H9 (cell line): ENCODE results near the gene TCHH. TPM values are rescaled to one million over a fixed set of nuclear protein-coding genes. Genes with fewer than 3 reads are reported as not detected.

ENCODE experiments used
- DNase-seq: peaks from one replicate; pipeline ENCODE4 v3.0.0-alpha.2; 2017
- H2AFZ ChIP-seq: one replicate; pipeline ENCODE4 v1.6.1; 2013; ENCODE audit warnings: mild to moderate bottlenecking, low read length, control low read depth, moderate library complexity
- H2AK5ac ChIP-seq: 2 replicates; pipeline ENCODE4 v1.6.1; 2013; ENCODE audit warnings: low read length, control low read depth, mixed read lengths; ENCODE audit not compliant: insufficient read length
- H2BK120ac ChIP-seq: one replicate; pipeline ENCODE4 v1.6.1; 2013; ENCODE audit warnings: low read depth, mild to moderate bottlenecking, low read length, control low read depth, inconsistent platforms; ENCODE audit not compliant: poor library complexity, severe bottlenecking
- H2BK12ac ChIP-seq: 2 replicates; pipeline ENCODE4 v1.6.1; 2013; ENCODE audit warnings: low read length, control low read depth, mixed read lengths, low read depth; ENCODE audit not compliant: insufficient read length
- H2BK15ac ChIP-seq: 2 replicates; pipeline ENCODE4 v1.6.1; 2013; ENCODE audit warnings: low read depth, low read length, control low read depth
- H2BK20ac ChIP-seq: one replicate; pipeline ENCODE4 v1.6.1; 2013; ENCODE audit warnings: low read depth, mild to moderate bottlenecking, low read length, control low read depth, inconsistent platforms; ENCODE audit not compliant: poor library complexity, severe bottlenecking
- H2BK5ac ChIP-seq: 2 replicates; pipeline ENCODE4 v1.6.1; 2013; ENCODE audit warnings: low read length, control low read depth, mixed read lengths; ENCODE audit not compliant: insufficient read length
- H3K14ac ChIP-seq: 2 replicates; pipeline ENCODE4 v1.6.1; 2013; ENCODE audit warnings: low read length, control low read depth; ENCODE audit not compliant: insufficient read depth
- H3K18ac ChIP-seq: 2 replicates; pipeline ENCODE4 v1.6.1; 2013; ENCODE audit warnings: low read depth, mild to moderate bottlenecking, mixed read lengths, low read length, control low read depth; ENCODE audit not compliant: insufficient read length
- H3K23ac ChIP-seq: 2 replicates; pipeline ENCODE4 v1.6.1; 2013; ENCODE audit warnings: low read length, control low read depth, mixed read lengths, low read depth; ENCODE audit not compliant: insufficient read length
- H3K23me2 ChIP-seq: 2 replicates; pipeline ENCODE4 v1.6.1; 2013; ENCODE audit warnings: low read depth, mild to moderate bottlenecking, mixed read lengths, low read length, control low read depth; ENCODE audit not compliant: insufficient read length, poor library complexity, severe bottlenecking
- H3K27ac ChIP-seq: 2 replicates; pipeline ENCODE4 v1.5.1; 2013; ENCODE audit warnings: low read length, control low read depth, mixed read lengths, low read depth; ENCODE audit not compliant: insufficient read length
- H3K27me3 ChIP-seq: 2 replicates; pipeline ENCODE4 v1.6.1; 2013; ENCODE audit warnings: low read length, control low read depth, inconsistent platforms; ENCODE audit not compliant: insufficient read depth
- H3K4ac ChIP-seq: 2 replicates; pipeline ENCODE4 v1.6.1; 2013; ENCODE audit warnings: low read depth, mild to moderate bottlenecking, control low read depth, inconsistent platforms, low read length, moderate library complexity
- H3K4me1 ChIP-seq: 2 replicates; pipeline ENCODE4 v1.6.1; 2013; ENCODE audit warnings: low read length, control low read depth, inconsistent platforms; ENCODE audit not compliant: insufficient read depth
- H3K4me2 ChIP-seq: 2 replicates; pipeline ENCODE4 v1.6.1; 2013; ENCODE audit warnings: low read length, control low read depth, mixed read lengths; ENCODE audit not compliant: insufficient read length, insufficient read depth
- H3K56ac ChIP-seq: 2 replicates; pipeline ENCODE4 v1.6.1; 2013; ENCODE audit warnings: low read depth, mild to moderate bottlenecking, mixed read lengths, low read length, control low read depth; ENCODE audit not compliant: insufficient read length
- H3K79me1 ChIP-seq: 2 replicates; pipeline ENCODE4 v1.6.1; 2013; ENCODE audit warnings: low read depth, mild to moderate bottlenecking, moderate library complexity, low read length, control low read depth, inconsistent platforms; ENCODE audit not compliant: insufficient read depth, poor library complexity, severe bottlenecking
- H3K79me2 ChIP-seq: 2 replicates; pipeline ENCODE4 v1.6.1; 2013; ENCODE audit warnings: low read length, control low read depth, inconsistent platforms; ENCODE audit not compliant: insufficient read depth
- H3K9ac ChIP-seq: 2 replicates; pipeline ENCODE4 v1.6.1; 2013; ENCODE audit warnings: low read length, control low read depth, mixed read lengths; ENCODE audit not compliant: insufficient read length; ENCODE audit errors: extremely low read depth
- H3K9me3 ChIP-seq: one replicate; pipeline ENCODE4 v1.6.1; 2013; ENCODE audit warnings: low read depth, low read length, inconsistent platforms; ENCODE audit not compliant: control insufficient read depth
- H3T11ph ChIP-seq: one replicate; pipeline ENCODE4 v1.6.1; 2013; ENCODE audit warnings: mild to moderate bottlenecking, low read length, control low read depth, inconsistent platforms
- H4K20me1 ChIP-seq: one replicate; pipeline ENCODE4 v1.6.1; 2013; ENCODE audit not compliant: control insufficient read depth, insufficient read length, insufficient read depth
- H4K5ac ChIP-seq: 2 replicates; pipeline ENCODE4 v1.6.1; 2013; ENCODE audit warnings: low read depth, mild to moderate bottlenecking, mixed read lengths, low read length, control low read depth; ENCODE audit not compliant: insufficient read length
- H4K8ac ChIP-seq: replicated peaks from 2 replicates; pipeline ENCODE4 v1.6.1; 2013; ENCODE audit warnings: low read length, control low read depth, mixed read lengths, low read depth; ENCODE audit not compliant: insufficient read length
- H4K91ac ChIP-seq: 2 replicates; pipeline ENCODE4 v1.6.1; 2013; ENCODE audit warnings: low read depth, mild to moderate bottlenecking, moderate library complexity, mixed read lengths, low read length, control low read depth; ENCODE audit not compliant: insufficient read length
- H3K27ac Mint-ChIP-seq, 3 experiments: 2 replicates in 2 of 3; 3 replicates in 1 of 3; pipeline ENCODE4 v1.8.0; 2020 to 2021; ENCODE audit warnings: mixed read lengths in 3 of 3, mild to moderate bottlenecking in 1 of 3, moderate library complexity in 1 of 3
- H3K27me3 Mint-ChIP-seq: 2 replicates; pipeline ENCODE4 v1.8.0; 2021; ENCODE audit warnings: low read depth, mild to moderate bottlenecking, moderate library complexity, mixed read lengths
- H3K36me3 Mint-ChIP-seq, 3 experiments: 2 replicates in 2 of 3; 3 replicates in 1 of 3; pipeline ENCODE4 v1.8.0; 2020 to 2021; ENCODE audit warnings: low read depth in 3 of 3, mixed read lengths in 3 of 3; ENCODE audit not compliant: insufficient read depth in 1 of 3
- H3K4me1 Mint-ChIP-seq, 2 experiments: 2 replicates each; pipeline ENCODE4 v1.8.0; 2020; ENCODE audit warnings: mixed read lengths in 2 of 2
- H3K4me3 Mint-ChIP-seq, 2 experiments: 2 replicates in 1 of 2; 3 replicates in 1 of 2; pipeline ENCODE4 v1.8.0; 2020 to 2021; ENCODE audit warnings: mild to moderate bottlenecking in 2 of 2, mixed read lengths in 2 of 2, moderate library complexity in 1 of 2
- H3K9me3 Mint-ChIP-seq, 2 experiments: 2 replicates in 1 of 2; 3 replicates in 1 of 2; pipeline ENCODE4 v1.8.0; 2020; ENCODE audit warnings: mild to moderate bottlenecking in 2 of 2, mixed read lengths in 2 of 2, moderate library complexity in 1 of 2
- WGBS: extraction: QIAGEN DNeasy Blood & Tissue Kit; methylation state at CpG from one replicate; pipeline ENCODE4 v1.1.7; 2013; ENCODE audit warnings: missing lambda C conversion rate, low lambda C conversion rate, mixed read lengths; ENCODE audit not compliant: insufficient read length; ENCODE audit errors: extremely low coverage; 5-methylcytosine and 5-hydroxymethylcytosine counted together
- total RNA-seq: library from RNA; stranded (reverse); gene quantifications from 2 replicates; pipeline ENCODE4 v1.2.1, GENCODE V29; 2021
- TF ChIP-seq, protein P1 (sequence below): fragments of 200-600 bp; sonication (generic); conservative IDR thresholded peaks from 3 replicates; pipeline ENCODE4 v1.8.0; 2021; ENCODE audit warnings: antibody characterized with exemption, mild to moderate bottlenecking

TCHH gene
- total RNA-seq, 1 experiment from 2014 or later: not detected

DNA sequence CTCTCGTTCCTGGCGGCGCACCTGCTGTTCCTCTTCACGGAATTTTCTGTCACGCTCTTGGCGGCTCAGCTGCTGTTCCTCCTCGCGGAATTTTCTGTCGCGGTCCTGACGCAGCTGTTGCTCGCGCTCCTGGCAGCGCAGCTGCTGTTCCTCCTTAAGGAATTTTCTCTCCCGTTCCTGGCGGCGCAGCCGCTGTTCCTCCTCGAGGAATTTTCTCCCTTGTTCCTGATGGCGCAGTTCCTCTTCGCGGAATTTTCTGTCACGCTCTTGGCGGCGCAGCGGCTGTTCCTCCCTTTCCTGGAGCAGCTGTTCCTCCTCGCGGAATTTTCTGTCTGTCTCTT, 6.4 kb downstream of the TCHH start:
- WGBS: no CpG with 5 or more reads among the region's 28 CpGs
- Histone ChIP-seq H2AFZ (no peak overlapping the region), H3K18ac (no peak overlapping the region), H3K79me2 (no peaks in the 10 kb centered on the region), H4K91ac (no peak overlapping the region), H3K27ac (no peak overlapping the region), H3K23me2 (peaks cover 3% of the 10 kb centered on the region), H4K8ac (no peak overlapping the region), H3K4ac (no peak overlapping the region), H3K27me3 (peaks cover 68% of the 10 kb centered on the region), H2AK5ac (no peak overlapping the region), H2BK12ac (no peak overlapping the region), H3K14ac (no peak overlapping the region), H2BK15ac (no peak overlapping the region), H3K4me1 (no peaks in the 10 kb centered on the region), H4K5ac (no peak overlapping the region), H3K23ac (no peak overlapping the region), H3T11ph (no peak overlapping the region), H4K20me1 (no peaks in the 10 kb centered on the region), H3K9ac (no peak overlapping the region), H3K4me2 (no peak overlapping the region), H3K56ac (no peak overlapping the region), H2BK5ac (no peak overlapping the region), H3K79me1 (no peaks in the 10 kb centered on the region), H2BK20ac (no peak overlapping the region), H2BK120ac (no peak overlapping the region), H3K9me3 (no peaks in the 10 kb centered on the region)
- Mint-ChIP-seq H3K4me1 (no peaks in the 10 kb centered on the region), H3K36me3 (peaks cover 0 to 12% (median 3%) of the 10 kb centered on the region in 3 experiments; a peak in 4 of 7 replicates), H3K27me3 (peaks cover 4% of the 10 kb centered on the region), H3K9me3 (peaks cover 8 to 19% of the 10 kb centered on the region in 2 experiments), H3K27ac (no peak overlapping the region), H3K4me3 (no peak overlapping the region)
- TF ChIP-seq, protein P1, sequence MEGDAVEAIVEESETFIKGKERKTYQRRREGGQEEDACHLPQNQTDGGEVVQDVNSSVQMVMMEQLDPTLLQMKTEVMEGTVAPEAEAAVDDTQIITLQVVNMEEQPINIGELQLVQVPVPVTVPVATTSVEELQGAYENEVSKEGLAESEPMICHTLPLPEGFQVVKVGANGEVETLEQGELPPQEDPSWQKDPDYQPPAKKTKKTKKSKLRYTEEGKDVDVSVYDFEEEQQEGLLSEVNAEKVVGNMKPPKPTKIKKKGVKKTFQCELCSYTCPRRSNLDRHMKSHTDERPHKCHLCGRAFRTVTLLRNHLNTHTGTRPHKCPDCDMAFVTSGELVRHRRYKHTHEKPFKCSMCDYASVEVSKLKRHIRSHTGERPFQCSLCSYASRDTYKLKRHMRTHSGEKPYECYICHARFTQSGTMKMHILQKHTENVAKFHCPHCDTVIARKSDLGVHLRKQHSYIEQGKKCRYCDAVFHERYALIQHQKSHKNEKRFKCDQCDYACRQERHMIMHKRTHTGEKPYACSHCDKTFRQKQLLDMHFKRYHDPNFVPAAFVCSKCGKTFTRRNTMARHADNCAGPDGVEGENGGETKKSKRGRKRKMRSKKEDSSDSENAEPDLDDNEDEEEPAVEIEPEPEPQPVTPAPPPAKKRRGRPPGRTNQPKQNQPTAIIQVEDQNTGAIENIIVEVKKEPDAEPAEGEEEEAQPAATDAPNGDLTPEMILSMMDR: no peak
- no peak for DNase-seq
